HUES64 (cell line): ENCODE results near the gene PLAAT2.
A peak's percentile ranks its signal among the peaks of the same experiment; 100 is the strongest.
"Not testable (repeated sequence)": the region's sequence is repeated elsewhere in the genome, so short reads cannot be mapped to it uniquely, and the experiment has no call there.

ENCODE experiments used
- H3K27ac ChIP-seq: 2 replicates; pipeline ENCODE4 v1.7.0; 2013; ENCODE audit warnings: low read depth, low read length, inconsistent platforms
- H3K27me3 ChIP-seq: 2 replicates; pipeline ENCODE4 v1.6.1; 2013; ENCODE audit warnings: mild to moderate bottlenecking, low read length; ENCODE audit not compliant: insufficient read depth
- H3K36me3 ChIP-seq: 2 replicates; pipeline ENCODE4 v1.6.1; 2013; ENCODE audit warnings: mild to moderate bottlenecking, low read length; ENCODE audit not compliant: insufficient read depth
- H3K4me1 ChIP-seq: 2 replicates; pipeline ENCODE4 v1.6.1; 2013; ENCODE audit warnings: mild to moderate bottlenecking, low read length, moderate library complexity; ENCODE audit not compliant: insufficient read depth
- H3K4me3 ChIP-seq: 2 replicates; pipeline ENCODE4 v1.5.1; 2013; ENCODE audit warnings: mild to moderate bottlenecking, low read length, moderate library complexity
- H3K9ac ChIP-seq: 2 replicates; pipeline ENCODE4 v1.6.1; 2013; ENCODE audit warnings: mild to moderate bottlenecking, low read depth, low read length
- H3K9me3 ChIP-seq: 2 replicates; pipeline ENCODE4 v1.6.1; 2013; ENCODE audit warnings: low read depth, low read length; ENCODE audit not compliant: insufficient read depth
- WGBS: fragments of 150-250, 120-280 bp; methylation state at CpG from one replicate; pipeline ENCODE4 v1.1.7; 2013; ENCODE audit warnings: missing lambda C conversion rate; 5-methylcytosine and 5-hydroxymethylcytosine counted together

The PLAAT2 gene

DNA sequence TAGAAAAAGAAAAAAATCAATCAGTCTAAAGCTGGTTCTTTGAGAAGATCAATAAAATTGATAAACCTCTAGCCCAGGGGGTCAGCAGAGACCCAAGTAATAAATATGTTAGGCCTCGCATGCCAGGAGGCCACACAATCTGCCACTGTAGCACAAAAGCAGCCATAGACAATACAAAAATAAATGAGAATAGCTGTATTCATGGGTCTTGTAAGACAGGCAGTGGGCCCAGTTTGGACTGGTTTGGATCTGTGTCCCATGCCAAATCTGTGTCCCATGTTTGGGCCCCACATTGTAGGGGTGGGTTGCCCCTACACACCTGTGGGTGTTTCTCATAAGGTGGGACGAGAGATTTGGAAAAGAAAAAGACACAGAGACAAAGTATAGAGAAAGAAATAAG is 33.2 kb downstream of the PLAAT2 start:
- peak overlapping the region; percentile 97 for H3K27ac ChIP-seq
- peak overlapping the region; percentile 6 for H3K4me3 ChIP-seq
- peak overlapping the region; percentile 73 for H3K9ac ChIP-seq
- H3K9me3 ChIP-seq, result no peaks in the 10 kb centered on the region
- 10% methylated on average over 2 of the region's 2 CpGs for WGBS
- peaks cover 52% of the 10 kb centered on the region for H3K4me1 ChIP-seq
- no peaks in the 10 kb centered on the region for H3K27me3 ChIP-seq
- H3K36me3 ChIP-seq, result no peaks in the 10 kb centered on the region

DNA sequence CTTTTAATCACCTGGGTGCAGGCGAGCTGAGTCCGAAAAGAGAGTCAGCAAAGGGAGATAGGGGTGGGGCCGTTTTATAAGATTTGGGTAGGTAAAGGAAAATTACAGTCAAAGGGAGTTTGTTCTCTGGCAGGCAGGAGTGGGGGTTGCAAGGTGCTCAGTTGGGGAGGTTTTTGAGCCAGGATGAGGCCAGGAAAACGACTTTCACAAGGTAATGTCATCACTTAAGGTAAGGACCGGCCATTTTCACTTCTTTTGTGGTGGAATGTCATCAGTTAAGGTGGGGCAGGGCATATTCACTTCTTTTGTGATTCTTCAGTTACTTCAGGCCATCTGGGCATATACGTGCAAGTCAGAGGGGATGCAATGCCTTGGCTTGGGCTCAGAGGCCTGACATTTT is 33.8 kb downstream of the PLAAT2 start:
- Histone ChIP-seq H3K27ac (peak overlapping the region; percentile 97), H3K4me1 (peaks cover 49% of the 10 kb centered on the region), H3K4me3 (peak overlapping the region; percentile 6), H3K9ac (peak overlapping the region; percentile 73)
- not testable (repeated sequence) for H3K9me3 ChIP-seq, H3K27me3 ChIP-seq, H3K36me3 ChIP-seq
- 14% methylated on average over 6 of the region's 6 CpGs for WGBS

DNA sequence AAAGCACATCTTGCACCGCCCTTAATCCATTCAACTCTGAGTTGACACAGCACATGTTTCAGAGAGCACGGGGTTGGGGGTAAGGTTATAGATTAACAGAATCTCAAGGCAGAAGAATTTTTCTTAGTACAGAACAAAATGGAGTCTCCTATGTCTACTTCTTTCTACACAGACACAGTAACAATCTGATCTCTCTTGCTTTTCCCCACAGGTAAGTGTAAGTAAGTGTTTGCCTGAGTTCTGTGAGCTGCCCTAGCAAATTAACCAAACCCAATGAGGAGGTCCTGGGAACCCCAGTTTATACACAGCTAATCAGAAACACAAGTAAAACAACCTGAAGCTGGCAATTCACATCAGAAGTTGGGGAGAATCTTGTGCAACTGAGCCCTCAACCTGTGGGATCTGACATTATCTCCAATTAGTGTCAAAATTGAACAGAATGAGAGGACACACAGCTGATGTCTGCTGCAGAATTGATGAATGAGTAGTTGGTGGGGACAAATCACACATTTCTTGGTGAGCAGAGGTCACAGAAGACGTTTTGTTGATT is 34.4 kb downstream of the PLAAT2 start:
- Histone ChIP-seq H3K9ac (peak overlapping the region; percentile 73), H3K4me1 (peaks cover 47% of the 10 kb centered on the region), H3K27ac (peak overlapping the region; percentile 97)
- 6% methylated on average over 1 of the region's 3 CpGs for WGBS
- not testable (repeated sequence) for H3K27me3 ChIP-seq, H3K4me3 ChIP-seq, H3K9me3 ChIP-seq, H3K36me3 ChIP-seq

DNA sequence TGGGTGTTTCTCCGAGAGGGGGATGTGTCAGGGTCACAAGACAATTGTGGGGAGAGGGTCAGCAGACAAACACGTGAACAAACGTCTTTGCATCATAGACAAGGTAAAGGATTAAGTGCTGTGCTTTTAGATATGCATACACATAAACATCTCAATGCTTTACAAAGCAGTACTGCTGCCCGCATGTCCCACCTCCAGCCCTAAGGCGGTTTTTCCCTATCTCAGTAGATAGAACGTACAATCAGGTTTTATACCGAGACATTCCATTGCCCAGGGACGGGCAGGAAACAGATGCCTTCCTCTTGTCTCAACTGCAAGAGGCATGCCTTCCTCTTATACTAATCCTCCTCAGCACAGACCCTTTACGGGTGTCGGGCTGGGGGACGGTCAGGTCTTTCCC is 35.0 kb downstream of the PLAAT2 start:
- H3K27ac ChIP-seq, result peak overlapping the region; percentile 97; the same call in 1 of the 2 replicates

DNA sequence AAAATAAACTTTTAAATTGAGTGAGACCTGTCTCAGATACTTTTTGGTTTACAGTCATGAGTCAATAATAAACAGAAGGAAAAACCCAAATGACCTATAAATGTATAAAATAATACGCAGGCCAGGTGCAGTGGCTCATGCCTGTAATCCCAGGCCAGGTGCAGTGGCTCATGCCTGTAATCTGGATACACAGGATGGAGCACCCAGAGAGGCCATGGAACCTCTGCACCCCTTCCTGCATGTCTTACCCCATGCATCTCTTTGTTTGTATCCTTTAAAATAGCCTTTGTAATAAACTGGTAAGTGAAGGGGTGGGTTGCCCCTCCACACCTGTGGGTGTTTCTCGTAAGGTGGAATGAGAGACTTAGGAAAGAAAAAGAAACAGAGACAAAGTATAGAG is 35.5 kb downstream of the PLAAT2 start:
- H3K36me3 ChIP-seq, result 0 out of 2 replicates have a peak, but pooled peaks cover 3% of the 10 kb centered on the region
- peaks cover 39% of the 10 kb centered on the region for H3K4me1 ChIP-seq
- H3K4me3 ChIP-seq, result peak overlapping the region; percentile 19; the same call in 1 of the 2 replicates
- peak overlapping the region; percentile 74 for H3K9ac ChIP-seq
- H3K9me3 ChIP-seq, result peaks cover 20% of the 10 kb centered on the region
- WGBS, result 73% methylated on average over 2 of the region's 2 CpGs
- H3K27ac ChIP-seq, result peak overlapping the region; percentile 97
- no peaks in the 10 kb centered on the region for H3K27me3 ChIP-seq

More for the DNA sequence above, 35.0 kb downstream of the PLAAT2 start:
- H3K27me3 ChIP-seq, H3K4me3 ChIP-seq, H3K36me3 ChIP-seq: not testable (repeated sequence)
- peaks cover 16% of the 10 kb centered on the region for H3K9me3 ChIP-seq
- H3K4me1 ChIP-seq, result peaks cover 43% of the 10 kb centered on the region
- 4% methylated on average over 6 of the region's 11 CpGs for WGBS
- H3K9ac ChIP-seq, result peak overlapping the region; percentile 74; the same call in 1 of the 2 replicates

DNA sequence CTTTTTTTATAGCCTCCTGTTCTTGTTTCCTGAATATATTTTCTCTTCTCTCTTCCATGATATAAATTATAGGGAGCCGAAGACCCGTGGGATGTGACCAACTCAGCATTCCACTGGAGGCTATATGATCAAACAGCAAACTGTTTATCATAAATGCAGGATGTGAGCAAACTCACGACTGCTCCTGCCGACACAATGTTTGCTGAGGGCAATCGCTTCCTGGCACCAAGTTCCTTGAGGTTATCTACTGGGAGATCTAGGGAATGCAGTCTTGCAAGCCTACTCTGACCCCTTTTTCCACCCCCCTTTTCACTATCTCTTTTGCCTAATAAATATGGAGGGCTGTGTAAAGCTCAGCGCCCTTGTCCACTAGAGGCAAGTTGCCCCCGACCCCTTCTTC is 40.0 kb downstream of the PLAAT2 start:
- Histone ChIP-seq H3K27me3 (no peaks in the 10 kb centered on the region), H3K36me3 (0 out of 2 replicates have a peak, but pooled peaks cover 3% of the 10 kb centered on the region)
- 96% methylated on average over 7 of the region's 7 CpGs for WGBS

DNA sequence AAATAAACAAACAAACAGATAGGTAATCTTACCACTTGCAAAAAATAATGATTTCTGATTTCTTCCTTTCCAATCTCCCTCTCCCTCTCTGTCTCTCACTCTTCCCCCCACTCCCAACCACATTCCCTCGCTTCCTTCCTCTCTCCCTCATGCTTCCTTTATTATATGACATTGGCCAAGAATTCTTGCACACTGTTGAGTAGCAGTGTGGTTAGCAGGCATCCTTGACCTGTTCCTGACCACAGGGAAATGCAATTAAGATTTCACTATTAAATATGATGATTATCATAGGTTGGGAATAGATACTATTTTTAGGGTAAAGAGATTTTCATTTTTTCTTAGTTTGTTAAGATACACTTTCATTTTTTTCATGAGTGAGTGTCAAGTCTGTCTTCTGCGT is 41.3 kb downstream of the PLAAT2 start:
- 0 out of 2 replicates have a peak, but pooled peaks cover 3% of the 10 kb centered on the region for H3K36me3 ChIP-seq
- no peak overlapping the region for H3K9ac ChIP-seq
- no peaks in the 10 kb centered on the region for H3K4me1 ChIP-seq
- 92% methylated on average over 1 of the region's 2 CpGs for WGBS
- peaks cover 31% of the 10 kb centered on the region for H3K9me3 ChIP-seq
- H3K4me3 ChIP-seq, result no peak overlapping the region
- H3K27me3 ChIP-seq, result no peaks in the 10 kb centered on the region
- no peak overlapping the region for H3K27ac ChIP-seq

More for the DNA sequence above, 40.0 kb downstream of the PLAAT2 start:
- Histone ChIP-seq H3K27ac (no peak overlapping the region), H3K4me3 (no peak overlapping the region), H3K4me1 (peaks cover 8% of the 10 kb centered on the region), H3K9ac (no peak overlapping the region), H3K9me3 (peaks cover 31% of the 10 kb centered on the region)

DNA sequence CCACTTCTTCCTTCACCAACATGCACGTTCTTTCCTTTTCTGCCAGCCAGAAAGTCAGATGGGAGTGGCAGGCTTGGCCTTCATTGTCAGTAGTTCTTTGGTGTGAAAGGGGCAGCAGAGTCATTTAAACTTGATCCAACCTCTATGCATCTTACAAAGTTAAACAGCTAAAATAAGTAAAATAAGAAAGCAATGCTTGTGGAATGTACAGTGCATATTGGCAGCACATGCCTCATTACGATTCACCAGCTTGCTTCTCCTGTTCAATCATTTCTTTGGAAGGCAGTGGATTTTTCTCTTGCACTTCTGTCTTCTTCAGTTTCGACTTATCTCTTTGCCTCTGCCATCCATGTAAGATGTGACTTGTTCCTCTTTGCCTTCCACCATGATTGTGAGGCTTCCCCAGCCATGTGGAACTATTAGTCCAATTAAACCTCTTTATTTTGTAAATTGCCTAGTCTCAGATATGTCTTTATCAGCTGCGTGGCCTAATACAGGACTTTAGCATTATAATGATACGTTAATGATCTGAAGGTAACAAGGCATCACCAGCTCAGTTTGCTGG is 42.5 kb downstream of the PLAAT2 start:
- Histone ChIP-seq H3K4me3 (no peak overlapping the region), H3K9me3 (peaks cover 31% of the 10 kb centered on the region), H3K27ac (no peak overlapping the region), H3K36me3 (0 out of 2 replicates have a peak, but pooled peaks cover 3% of the 10 kb centered on the region), H3K27me3 (no peaks in the 10 kb centered on the region), H3K9ac (no peak overlapping the region), H3K4me1 (no peaks in the 10 kb centered on the region)
- 89% methylated on average over 5 of the region's 5 CpGs for WGBS

DNA sequence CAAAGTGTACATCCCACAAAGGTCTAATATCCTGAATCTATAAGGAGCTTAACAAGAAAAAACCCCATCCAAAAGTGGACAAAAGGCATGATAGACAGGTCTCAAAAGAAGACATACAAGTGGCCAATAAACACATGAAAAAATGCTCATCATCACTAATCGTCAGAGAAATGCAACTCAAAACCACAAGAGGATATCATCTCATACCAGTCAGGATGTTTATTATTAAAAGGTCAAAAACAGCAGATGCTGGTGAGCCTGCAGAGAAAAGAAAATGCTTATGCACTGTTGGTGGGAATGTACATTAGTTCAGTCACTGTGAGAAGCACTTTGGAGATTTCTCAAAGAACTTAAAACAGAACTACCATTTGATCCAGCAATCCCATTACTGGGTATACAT is 44.6 kb downstream of the PLAAT2 start:
- peaks cover 19% of the 10 kb centered on the region for H3K9me3 ChIP-seq
- H3K4me3 ChIP-seq, result no peak overlapping the region
- no peaks in the 10 kb centered on the region for H3K27me3 ChIP-seq
- no peak overlapping the region for H3K27ac ChIP-seq
- no peak overlapping the region for H3K9ac ChIP-seq
- 100% methylated on average over 1 of the region's 1 CpG for WGBS
- no peaks in the 10 kb centered on the region for H3K4me1 ChIP-seq
- no peaks in the 10 kb centered on the region for H3K36me3 ChIP-seq

DNA sequence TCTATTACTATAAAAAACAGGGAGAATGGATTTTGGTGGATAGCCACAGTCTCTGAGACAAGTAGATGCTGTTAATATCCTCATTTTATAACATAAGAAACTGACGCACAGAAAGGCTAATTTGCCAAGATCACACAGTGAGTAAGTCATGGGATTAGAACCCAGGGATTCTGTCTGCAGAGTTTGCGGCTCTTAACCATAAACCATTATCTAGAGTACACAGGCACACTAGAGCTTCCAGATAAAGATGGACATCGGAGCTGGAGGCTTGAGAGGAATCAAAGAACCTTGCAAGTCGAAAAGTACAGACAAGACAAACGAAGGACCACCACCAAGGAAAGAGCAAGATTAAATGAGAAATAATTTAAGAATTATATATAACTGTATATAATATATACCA is 46.0 kb downstream of the PLAAT2 start:
- H3K4me3 ChIP-seq, result no peak overlapping the region
- H3K36me3 ChIP-seq, result no peaks in the 10 kb centered on the region
- WGBS, result 96% methylated on average over 4 of the region's 5 CpGs
- H3K9ac ChIP-seq, result no peak overlapping the region
- H3K27ac ChIP-seq, result no peak overlapping the region
- peaks cover 11% of the 10 kb centered on the region for H3K9me3 ChIP-seq
- H3K4me1 ChIP-seq, result no peaks in the 10 kb centered on the region
- no peaks in the 10 kb centered on the region for H3K27me3 ChIP-seq

DNA sequence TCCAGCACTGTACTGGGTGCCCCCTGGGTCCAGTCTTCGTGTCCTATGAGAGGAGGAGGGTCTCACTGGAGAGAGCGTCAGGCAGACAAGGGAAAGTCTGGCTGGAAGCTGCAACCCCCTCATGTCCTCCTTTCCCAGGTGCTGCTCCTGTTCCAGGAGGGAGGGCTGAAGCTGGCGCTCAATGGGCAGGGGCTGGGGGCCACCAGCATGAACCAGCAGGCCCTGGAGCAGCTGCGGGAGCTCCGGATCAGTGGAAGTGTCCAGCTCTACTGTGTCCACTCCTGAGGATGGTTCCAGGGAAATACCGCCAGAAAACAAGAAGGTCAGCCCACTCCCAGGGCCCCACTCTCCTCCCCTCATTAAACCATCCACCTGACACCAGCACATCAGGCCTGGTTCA is 47.1 kb downstream of the PLAAT2 start:
- Histone ChIP-seq H3K9me3 (peaks cover 11% of the 10 kb centered on the region), H3K27me3 (no peaks in the 10 kb centered on the region), H3K36me3 (no peaks in the 10 kb centered on the region), H3K27ac (no peak overlapping the region), H3K9ac (no peak overlapping the region), H3K4me3 (no peak overlapping the region), H3K4me1 (peaks cover 3% of the 10 kb centered on the region; the same call in 1 of the 2 replicates)
- WGBS, result 95% methylated on average over 6 of the region's 6 CpGs
